K562 (cell line): Measurements from ENCODE around the gene NKAPL. TPM values are rescaled to one million over a fixed set of nuclear protein-coding genes. Genes with fewer than 3 reads are reported as not detected.
A peak's percentile ranks its signal among the peaks of the same experiment; 100 is the strongest.

Experiments used
- ARID3A ChIP-seq: IDR thresholded peaks from 2 replicates; pipeline ENCODE4 v1.6.1; 2012; ENCODE audit warnings: low read depth, low read length, improper control_type of control experiment, borderline replicate concordance
- CEBPB ChIP-seq: fragments of 450-650 bp; IDR thresholded peaks from 2 replicates; pipeline ENCODE4 v1.6.1; 2016; ENCODE audit warnings: missing genetic modification characterization, missing compliant biosample characterization
- CTBP1 ChIP-seq: fragments of 450-650 bp; IDR thresholded peaks from 2 replicates; pipeline ENCODE4 v1.6.1; 2016; ENCODE audit warnings: borderline replicate concordance
- DDX20 ChIP-seq: fragments of 450-650 bp; IDR thresholded peaks from 2 replicates; pipeline ENCODE4 v1.6.1; 2016; ENCODE audit warnings: missing genetic modification characterization, low read depth, mild to moderate bottlenecking, missing compliant biosample characterization, moderate library complexity
- FOXJ3 ChIP-seq: sonication (generic); formaldehyde crosslinking; IDR thresholded peaks from 2 replicates; pipeline ENCODE4 v1.4.0; 2020; ENCODE audit warnings: mild to moderate bottlenecking, missing genetic modification reagents
- FUS ChIP-seq: fragments of 200-400 bp; formaldehyde crosslinking; optimal IDR thresholded peaks from 2 replicates; pipeline ENCODE3; 2017; ENCODE audit warnings: low read depth, low read length
- HNRNPLL ChIP-seq: fragments of 200-400 bp; formaldehyde crosslinking; IDR thresholded peaks from 2 replicates; pipeline ENCODE4 v1.6.1; 2017; ENCODE audit warnings: low read length, low read depth, mild to moderate bottlenecking; ENCODE audit not compliant: poor library complexity, severe bottlenecking
- MECOM ChIP-seq: fragments of 250-450 bp; sonication (Bioruptor Pico); IDR thresholded peaks from 2 replicates; pipeline ENCODE4 v1.8.0; 2022; ENCODE audit warnings: inconsistent platforms
- PTTG1 ChIP-seq: fragments of 450-650 bp; IDR thresholded peaks from 2 replicates; pipeline ENCODE4 v1.6.1; 2016; ENCODE audit warnings: low read depth, mild to moderate bottlenecking, missing genetic modification characterization, missing compliant biosample characterization
- RAD21 ChIP-seq, 2 experiments: fragments of 250-450 bp in 1 of 2; fragments of 450-650 bp in 1 of 2; sonication (Bioruptor Pico) in 1 of 2; formaldehyde crosslinking in 1 of 2; IDR thresholded peaks in 1 of 2; conservative IDR thresholded peaks in 1 of 2; 2 replicates each; pipeline versions ENCODE4 v1.4.0 to v1.8.0; 2020 to 2022; ENCODE audit warnings: mild to moderate bottlenecking in 2 of 2, moderate library complexity in 1 of 2
- RFX7 ChIP-seq: fragments of 250-450 bp; sonication (Bioruptor Pico); IDR thresholded peaks from 2 replicates; pipeline ENCODE4 v1.5.1; 2021; ENCODE audit warnings: mild to moderate bottlenecking
- SMARCA5 ChIP-seq: fragments of 450-650 bp; IDR thresholded peaks from 2 replicates; pipeline ENCODE4 v1.6.1; 2016
- SMC3 ChIP-seq: conservative IDR thresholded peaks from 2 replicates; pipeline ENCODE4 v1.6.1; 2011; ENCODE audit warnings: low read depth, low read length, improper control_type of control experiment; ENCODE audit not compliant: insufficient read depth
- SREBF1 ChIP-seq: fragments of 150-350 bp; IDR thresholded peaks from 2 replicates; pipeline ENCODE4 v1.6.1; 2014; ENCODE audit warnings: antibody characterized with exemption, low read depth, low read length, borderline replicate concordance
- THAP7 ChIP-seq: fragments of 250-450 bp; sonication (Bioruptor Pico); IDR thresholded peaks from 2 replicates; pipeline ENCODE4 v1.5.0; 2021
- THRB ChIP-seq: fragments of 450-650 bp; formaldehyde crosslinking; conservative IDR thresholded peaks from 2 replicates; pipeline ENCODE4 v1.4.0; 2022; ENCODE audit warnings: mild to moderate bottlenecking, missing genetic modification characterization
- TRIM24 ChIP-seq, 2 experiments: fragments of 450-650 bp; IDR thresholded peaks; 2 replicates each; pipeline ENCODE4 v1.6.1; 2016
- ZFP1 ChIP-seq: fragments of 450-650 bp; formaldehyde crosslinking; IDR thresholded peaks from 2 replicates; pipeline ENCODE4 v1.4.0; 2020; ENCODE audit warnings: mild to moderate bottlenecking, mixed read lengths
- ZFP91 ChIP-seq: sonication (generic); formaldehyde crosslinking; IDR thresholded peaks from 2 replicates; pipeline ENCODE4 v1.8.0; 2022; ENCODE audit warnings: mild to moderate bottlenecking, missing genetic modification reagents
- ZFPM2 ChIP-seq: fragments of 250-450 bp; sonication (Bioruptor Pico); IDR thresholded peaks from 2 replicates; pipeline ENCODE4 v1.5.1; 2022; ENCODE audit warnings: mild to moderate bottlenecking
- ZNF224 ChIP-seq: sonication (generic); formaldehyde crosslinking; IDR thresholded peaks from 2 replicates; pipeline ENCODE4 v1.8.0; 2022; ENCODE audit warnings: mild to moderate bottlenecking, missing genetic modification reagents
- ZNF347 ChIP-seq: fragments of 450-650 bp; formaldehyde crosslinking; IDR thresholded peaks from 2 replicates; pipeline ENCODE4 v1.4.0; 2020; ENCODE audit warnings: low read depth, mild to moderate bottlenecking, moderate library complexity
- ZSCAN29 ChIP-seq: fragments of 450-650 bp; IDR thresholded peaks from 2 replicates; pipeline ENCODE4 v1.6.1; 2017
- polyA plus RNA-seq, 8 experiments: library from polyadenylated mRNA; depleted of rRNA in 4 of 8; stranded (reverse) in 5 of 8; unstranded in 3 of 8; fragments of >200 nt; fragmentation: Nextera tagmentation in 2 of 8; fragmentation: Illumina TruSeq in 1 of 8; extraction: Ambion mirVana in 2 of 8; extraction: Trizol in 1 of 8; gene quantifications; 2 replicates each; pipeline versions ENCODE4 v1.2.1 to v1.2.3, GENCODE V29; 2011 to 2014; ENCODE audit warnings: inconsistent platforms in 1 of 8, missing spikeins in 1 of 8
- total RNA-seq, 7 experiments: library from RNA; depleted of rRNA in 6 of 7; stranded (reverse); fragments of >200 nt in 6 of 7; fragmentation: Illumina TruSeq in 2 of 7; extraction: Trizol in 2 of 7; gene quantifications; 2 replicates each; pipeline versions ENCODE4 v1.2.1 to v1.2.3, GENCODE V29; 2011 to 2021; ENCODE audit warnings: low replicate concordance in 1 of 7

The NKAPL gene
- total and polyA plus RNA-seq, 9 of the 15 experiments (the other 6 are each of a cell fraction or from before 2014, with no cell fraction given): not detected

GRCh38 chr6:28212510-28213212 is 46.4 kb upstream of the NKAPL start (continued):
- TF ChIP-seq ARID3A: peak; percentile 98
- no peak for TF ChIP-seq FUS
- TF ChIP-seq TRIM24 (IDR thresholded peaks at IDR 0.05): peak; percentile 9 to 69; a peak in 1 of 4 replicates
- no peak for TF ChIP-seq DDX20 (tag)
- TF ChIP-seq ZFP91 (CRISPR knock-in tag): 0 out of 2 replicates have a peak, but pooled peaks have one; percentile 48
- TF ChIP-seq ZNF224 (CRISPR knock-in tag): no peak
- TF ChIP-seq MECOM (CRISPR knock-in tag): no peak
- TF ChIP-seq SREBF1: 0 out of 2 replicates have a peak, but pooled peaks have one; percentile 66
- TF ChIP-seq ZFPM2: no peak
- TF ChIP-seq SMARCA5: no peak
- peak; percentile 51 to 60; a peak in 3 of 4 replicates for TF ChIP-seq RAD21 (CRISPR knock-in tag; conservative IDR thresholded peaks at IDR 0.05 in 1 of 2, IDR thresholded peaks at IDR 0.05 in 1 of 2)
- no peak for TF ChIP-seq RFX7 (CRISPR knock-in tag)
- no peak for TF ChIP-seq PTTG1 (tag)
- TF ChIP-seq THRB (CRISPR knock-in tag): no peak
- TF ChIP-seq THAP7 (CRISPR knock-in tag): no peak
- TF ChIP-seq ZFP1 (CRISPR knock-in tag): no peak; the same call in 1 of the 2 replicates
- peak; percentile 54 for TF ChIP-seq CTBP1
- no peak for TF ChIP-seq SMC3
- no peak for TF ChIP-seq HNRNPLL
- peak; percentile 90 for TF ChIP-seq CEBPB (tag)
- TF ChIP-seq ZNF347 (CRISPR knock-in tag): no peak
- no peak for TF ChIP-seq ZSCAN29
- TF ChIP-seq FOXJ3: no peak
